ENCODE measurements around the gene SLC9A5. TPM values are rescaled to one million over a fixed set of nuclear protein-coding genes. Genes with fewer than 3 reads are reported as not detected.

The SLC9A5 gene
- total and polyA plus RNA-seq, 10 of the 15 experiments (the other 5 are each of a cell fraction or from before 2014, with no cell fraction given): 0.26 to 5.7 (median 1.5) TPM

DNA sequence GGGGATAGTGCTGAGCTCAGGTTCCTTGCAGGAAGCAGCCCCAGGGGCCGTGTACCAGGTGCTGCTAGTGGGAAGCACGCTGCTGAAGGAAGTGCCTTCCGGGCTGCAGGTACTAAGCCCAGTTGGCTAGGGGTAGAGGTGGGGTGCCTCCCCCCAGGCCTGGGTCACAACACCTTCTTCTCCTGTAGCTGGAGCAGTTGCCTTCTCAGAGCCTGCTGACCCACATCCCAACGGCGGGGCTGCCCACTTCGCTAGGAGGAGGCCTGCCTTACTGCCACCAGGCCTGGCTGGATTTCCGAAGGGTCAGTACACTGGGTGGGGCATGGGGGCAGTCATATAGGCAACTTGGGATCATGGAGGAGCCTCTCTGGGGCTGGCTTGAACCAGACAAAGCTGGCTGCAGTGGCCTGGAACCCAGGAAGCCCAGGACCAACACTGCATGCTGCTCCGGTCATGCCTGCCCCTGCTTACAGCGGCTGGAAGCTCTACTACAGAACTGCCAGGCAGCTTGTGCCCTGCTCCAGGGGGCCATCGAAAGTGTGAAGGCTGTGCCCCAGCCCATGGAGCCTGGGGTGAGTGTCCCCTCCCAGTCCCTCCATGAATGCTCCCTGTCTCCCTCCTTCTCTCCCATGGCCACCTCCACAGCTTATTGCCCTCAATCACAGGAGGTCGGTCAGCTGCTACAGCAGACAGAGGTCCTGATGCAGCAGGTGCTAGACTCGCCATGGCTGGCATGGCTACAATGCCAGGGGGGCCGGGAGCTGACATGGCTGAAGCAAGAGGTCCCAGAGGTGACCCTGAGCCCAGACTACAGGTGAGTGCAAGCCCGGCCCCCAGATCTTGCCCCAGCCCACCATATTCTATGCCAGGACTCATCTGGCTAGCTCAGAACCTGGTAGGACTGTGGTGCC, 33.0 kb downstream of the SLC9A5 start:
- Histone ChIP-seq H3K4me2 (ENCODE audit: control insufficient read depth, insufficient read depth) (no peak overlapping the region), H3K9ac (ENCODE audit: control insufficient read depth, insufficient read depth, low read length) (no peak overlapping the region), H3K4me1 (ENCODE audit: control insufficient read depth, insufficient read depth, low read length) (peaks cover 4% of the 10 kb centered on the region; the same call in 1 of the 2 replicates), H2AFZ (ENCODE audit: control insufficient read depth, low read depth, low read length) (no peak overlapping the region), H3K4me3 (no peak overlapping the region), H4K20me1 (ENCODE audit: control insufficient read depth, insufficient read depth) (no peaks in the 10 kb centered on the region), H3K27me3 (replicated peaks in 1 of 2; ENCODE audit: control insufficient read depth in 2 of 2, insufficient read depth in 2 of 2, low read length in 1 of 2) (no peaks in the 10 kb centered on the region), H3K79me2 (ENCODE audit: control insufficient read depth, insufficient read depth, low read length) (0 out of 2 replicates have a peak, but pooled peaks cover 2% of the 10 kb centered on the region), H3K9me3 (replicated peaks; ENCODE audit: control insufficient read depth, insufficient read depth, low read length) (no peaks in the 10 kb centered on the region), H3K27ac (ENCODE audit: control insufficient read depth, insufficient read depth) (no peak overlapping the region), H3K36me3 (ENCODE audit: control insufficient read depth in 2 of 2, insufficient read depth in 2 of 2, low read length in 1 of 2) (no peaks in the 10 kb centered on the region; a peak in 1 of 4 replicates)
- RAD21 ChIA-PET (ENCODE audit: unreplicated experiment): interaction anchor here (0.6 to 1.6 kb wide), 3 partner anchors 58 to 118 kb away, joined by 3 to 4 read pairs (median 3); no protein-coding TSS in a partner anchor
- DNase-seq (ENCODE audit: low read depth, low spot score) (no peak), FAIRE-seq (no peak), ATAC-seq (no peak)
- BruUV-seq (replicated peaks): no TSS peak
- POLR2A ChIA-PET: interaction anchor here (0.5 to 0.7 kb wide), 3 partner anchors 50 to 337 kb away, joined by 3 read pairs; no protein-coding TSS in a partner anchor
- intact Hi-C loops (cut with micrococcal nuclease; ENCODE audit: unreplicated experiment) (no loop called here), in situ Hi-C loops (cut with MboI) (no loop called here)
- SMC1A ChIA-PET (ENCODE audit: uncharacterized antibody, unreplicated experiment): interaction anchor here (1.3 to 1.8 kb wide), 3 partner anchors 18 to 145 kb away, joined by 3 to 6 read pairs (median 3); no protein-coding TSS in a partner anchor
- WGBS (ENCODE audit: insufficient coverage, insufficient replicate concordance, low lambda C conversion rate, missing lambda C conversion rate): 37% methylated on average over 14 of the region's 14 CpGs
- CTCF ChIA-PET: interaction anchor here (0.7 to 2.8 kb wide), 10 partner anchors 8 to 130 kb away, joined by 3 to 17 read pairs (median 3); partner anchors contain the start of gene TPPP3
- no peak for TF ChIP-seq WRNIP1 (IDR thresholded peaks at IDR 0.05; ENCODE audit: borderline replicate concordance, low read depth, low read length)
- TF ChIP-seq CREB1 (IDR thresholded peaks at IDR 0.05; ENCODE audit: low read depth): no peak
- TF ChIP-seq, protein P1, sequence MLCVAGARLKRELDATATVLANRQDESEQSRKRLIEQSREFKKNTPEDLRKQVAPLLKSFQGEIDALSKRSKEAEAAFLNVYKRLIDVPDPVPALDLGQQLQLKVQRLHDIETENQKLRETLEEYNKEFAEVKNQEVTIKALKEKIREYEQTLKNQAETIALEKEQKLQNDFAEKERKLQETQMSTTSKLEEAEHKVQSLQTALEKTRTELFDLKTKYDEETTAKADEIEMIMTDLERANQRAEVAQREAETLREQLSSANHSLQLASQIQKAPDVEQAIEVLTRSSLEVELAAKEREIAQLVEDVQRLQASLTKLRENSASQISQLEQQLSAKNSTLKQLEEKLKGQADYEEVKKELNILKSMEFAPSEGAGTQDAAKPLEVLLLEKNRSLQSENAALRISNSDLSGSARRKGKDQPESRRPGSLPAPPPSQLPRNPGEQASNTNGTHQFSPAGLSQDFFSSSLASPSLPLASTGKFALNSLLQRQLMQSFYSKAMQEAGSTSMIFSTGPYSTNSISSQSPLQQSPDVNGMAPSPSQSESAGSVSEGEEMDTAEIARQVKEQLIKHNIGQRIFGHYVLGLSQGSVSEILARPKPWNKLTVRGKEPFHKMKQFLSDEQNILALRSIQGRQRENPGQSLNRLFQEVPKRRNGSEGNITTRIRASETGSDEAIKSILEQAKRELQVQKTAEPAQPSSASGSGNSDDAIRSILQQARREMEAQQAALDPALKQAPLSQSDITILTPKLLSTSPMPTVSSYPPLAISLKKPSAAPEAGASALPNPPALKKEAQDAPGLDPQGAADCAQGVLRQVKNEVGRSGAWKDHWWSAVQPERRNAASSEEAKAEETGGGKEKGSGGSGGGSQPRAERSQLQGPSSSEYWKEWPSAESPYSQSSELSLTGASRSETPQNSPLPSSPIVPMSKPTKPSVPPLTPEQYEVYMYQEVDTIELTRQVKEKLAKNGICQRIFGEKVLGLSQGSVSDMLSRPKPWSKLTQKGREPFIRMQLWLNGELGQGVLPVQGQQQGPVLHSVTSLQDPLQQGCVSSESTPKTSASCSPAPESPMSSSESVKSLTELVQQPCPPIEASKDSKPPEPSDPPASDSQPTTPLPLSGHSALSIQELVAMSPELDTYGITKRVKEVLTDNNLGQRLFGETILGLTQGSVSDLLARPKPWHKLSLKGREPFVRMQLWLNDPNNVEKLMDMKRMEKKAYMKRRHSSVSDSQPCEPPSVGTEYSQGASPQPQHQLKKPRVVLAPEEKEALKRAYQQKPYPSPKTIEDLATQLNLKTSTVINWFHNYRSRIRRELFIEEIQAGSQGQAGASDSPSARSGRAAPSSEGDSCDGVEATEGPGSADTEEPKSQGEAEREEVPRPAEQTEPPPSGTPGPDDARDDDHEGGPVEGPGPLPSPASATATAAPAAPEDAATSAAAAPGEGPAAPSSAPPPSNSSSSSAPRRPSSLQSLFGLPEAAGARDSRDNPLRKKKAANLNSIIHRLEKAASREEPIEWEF (IDR thresholded peaks at IDR 0.05; ENCODE audit: insufficient replicate concordance, low read depth, low read length): no peak
- no peak for TF ChIP-seq SREBF1 (IDR thresholded peaks at IDR 0.05; ENCODE audit: low read length)
- no peak for TF ChIP-seq KAT2A (conservative IDR thresholded peaks at IDR 0.05; ENCODE audit: control insufficient read depth, low read depth, low read length)
- no peak for TF ChIP-seq KDM1A (IDR thresholded peaks at IDR 0.05; ENCODE audit: borderline replicate concordance)
- no peak for TF ChIP-seq FOXK2 (IDR thresholded peaks at IDR 0.05)
- TF ChIP-seq JUND (IDR thresholded peaks at IDR 0.05; ENCODE audit: low read depth, low read length): no peak
- TF ChIP-seq BMI1 (IDR thresholded peaks at IDR 0.05; ENCODE audit: borderline replicate concordance): no peak
- TF ChIP-seq ESRRA (IDR thresholded peaks at IDR 0.05; ENCODE audit: low read length): no peak
- no peak for TF ChIP-seq RBBP5 (conservative IDR thresholded peaks at IDR 0.05)
- no peak for TF ChIP-seq NFXL1 (IDR thresholded peaks at IDR 0.05; ENCODE audit: borderline replicate concordance)
- TF ChIP-seq RCOR1 (conservative IDR thresholded peaks at IDR 0.05; ENCODE audit: low read depth, low read length): no peak
- no peak for TF ChIP-seq POLR2AphosphoS5 (IDR thresholded peaks at IDR 0.05; ENCODE audit: low read length)
- no peak for TF ChIP-seq ZBED1 (IDR thresholded peaks at IDR 0.05; ENCODE audit: borderline replicate concordance)
- TF ChIP-seq IRF4 (IDR thresholded peaks at IDR 0.05; ENCODE audit: low read depth, low read length): no peak
- TF ChIP-seq CEBPB (IDR thresholded peaks at IDR 0.05; ENCODE audit: borderline replicate concordance in 1 of 2, low read depth in 2 of 2, low read length in 2 of 2): no peak
- TF ChIP-seq ETV6 (conservative IDR thresholded peaks at IDR 0.05 in 1 of 2, IDR thresholded peaks at IDR 0.05 in 1 of 2; ENCODE audit: borderline replicate concordance in 1 of 2, low read depth in 1 of 2): no peak
